CD1c-positive myeloid dendritic cell (primary cell): Measurements from ENCODE around the gene TRIM8.
A peak's percentile ranks its signal among the peaks of the same experiment; 100 is the strongest.

Source experiments
- DNase-seq: peaks from one replicate; pipeline ENCODE4 v3.0.0-alpha.2; 2016; ENCODE audit errors: extremely low spot score

Gene TRIM8

DNA sequence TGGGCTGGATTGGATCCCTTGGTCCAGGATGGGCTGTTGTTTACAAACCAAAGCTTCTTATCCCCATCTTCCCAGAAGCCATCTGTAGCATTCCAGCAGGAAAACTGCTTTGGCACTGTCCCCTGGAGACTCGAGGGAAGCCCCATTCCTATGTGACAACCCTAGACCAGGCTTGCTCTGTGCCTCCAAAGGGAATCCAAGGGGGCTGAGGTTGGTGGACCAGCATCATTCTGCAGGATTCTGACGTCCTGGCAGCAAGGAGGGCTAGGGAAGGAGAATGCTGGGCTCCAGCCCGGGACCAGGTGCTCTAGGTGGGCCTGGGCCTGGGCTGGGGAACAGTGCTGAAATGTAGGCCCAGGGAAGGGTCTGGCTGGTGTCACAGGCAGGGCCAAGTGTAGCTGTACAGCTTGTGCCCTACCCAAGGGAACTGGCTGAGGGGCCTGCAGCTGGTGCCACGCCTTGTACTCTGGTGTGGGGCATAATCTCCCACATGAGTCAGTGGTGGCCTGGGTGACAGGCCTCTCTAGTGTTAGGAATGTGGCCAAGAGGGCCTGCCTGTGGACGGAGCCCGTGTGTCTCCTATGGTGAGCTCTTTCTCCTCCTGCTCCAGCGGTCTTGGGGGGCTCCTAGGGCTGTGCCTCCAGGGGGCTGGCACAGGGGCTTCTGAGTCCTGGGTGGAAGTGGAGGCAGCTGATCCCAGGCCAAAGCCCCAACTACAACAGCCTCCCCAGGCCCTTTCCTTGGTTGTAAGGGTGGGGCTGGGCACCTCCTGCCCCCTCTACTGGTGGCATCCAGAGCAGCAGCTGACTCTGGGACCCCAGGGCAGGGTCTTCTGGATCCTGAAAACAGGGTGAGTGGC is 25.2 kb downstream of the TRIM8 start:
- DNase-seq: no peak

GRCh38 chr10:102670065-102670670 is 25.9 kb downstream of the TRIM8 start:
- no peak for DNase-seq

DNA sequence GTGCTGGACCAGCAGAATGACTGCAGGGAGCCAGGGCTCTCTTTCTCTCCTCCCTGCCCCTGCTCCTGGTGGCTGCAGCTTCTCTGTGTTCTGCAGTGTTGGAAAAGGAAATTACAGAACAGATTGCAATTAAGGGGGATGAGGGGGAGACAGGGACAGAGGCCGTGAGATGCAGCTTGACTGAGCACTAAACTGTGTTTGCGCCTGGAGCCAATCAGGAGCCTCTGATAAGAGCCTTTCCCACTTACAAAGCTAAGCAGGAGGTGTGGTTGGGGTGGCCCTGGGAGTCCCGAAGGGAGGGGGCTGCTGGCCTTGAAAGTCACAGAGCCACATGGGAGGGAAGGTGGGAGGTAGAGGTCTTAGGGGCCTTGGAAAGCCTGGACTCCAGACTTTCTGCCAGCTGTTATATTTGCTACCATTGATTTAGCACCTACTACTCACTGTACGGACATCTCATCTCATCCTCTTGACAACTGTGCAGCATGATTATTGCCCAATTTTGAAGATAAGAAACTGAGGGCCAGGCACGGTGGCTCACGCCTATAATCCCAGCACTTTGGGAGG is 26.7 kb downstream of the TRIM8 start:
- no peak for DNase-seq

- no peak for DNase-seq
Measured at GRCh38 chr10:102673236-102673818, 29.0 kb downstream of the TRIM8 start.

- DNase-seq: peak; percentile 86
Measured at GRCh38 chr10:102673819-102674511, 29.7 kb downstream of the TRIM8 start.

GRCh38 chr10:102674566-102674965 is 30.3 kb downstream of the TRIM8 start:
- DNase-seq: no peak

GRCh38 chr10:102675011-102675665 is 30.9 kb downstream of the TRIM8 start:
- no peak for DNase-seq

- DNase-seq: peak; percentile 81
Measured at GRCh38 chr10:102675666-102676533, 31.6 kb downstream of the TRIM8 start.

GRCh38 chr10:102676534-102677315 is 32.4 kb downstream of the TRIM8 start:
- no peak for DNase-seq

- DNase-seq: no peak
Measured at GRCh38 chr10:102677331-102678067, 33.2 kb downstream of the TRIM8 start.

- DNase-seq: no peak
Measured at GRCh38 chr10:102678068-102678400, 33.8 kb downstream of the TRIM8 start.

DNA sequence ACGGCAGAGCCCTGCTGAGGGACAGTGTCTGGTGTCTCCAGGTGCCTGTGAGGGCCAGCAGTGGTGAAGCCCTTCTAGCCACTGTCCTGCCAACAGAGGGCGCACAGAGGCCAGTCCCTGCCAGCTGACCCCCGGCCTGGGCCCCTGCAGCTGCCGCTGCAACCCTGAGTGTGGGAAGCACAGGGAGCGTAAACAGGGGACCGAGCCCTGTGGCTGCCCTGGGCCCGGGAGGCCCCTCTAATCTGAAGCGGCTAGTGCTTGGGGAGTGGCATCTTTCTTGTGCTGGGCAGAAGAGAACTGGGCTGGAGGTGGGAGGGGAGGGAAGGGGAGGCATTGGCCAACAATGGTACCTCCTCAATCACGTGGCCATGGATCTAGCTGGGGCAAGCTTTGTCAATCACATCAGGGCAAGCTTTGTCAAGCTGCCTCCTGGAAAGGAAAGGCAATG is 34.6 kb downstream of the TRIM8 start:
- DNase-seq: peak; percentile 63

- no peak for DNase-seq
Measured at GRCh38 chr10:102679596-102679995, 35.3 kb downstream of the TRIM8 start.

- no peak for DNase-seq
Measured at GRCh38 chr10:102681696-102682095, 37.4 kb downstream of the TRIM8 start.

DNA sequence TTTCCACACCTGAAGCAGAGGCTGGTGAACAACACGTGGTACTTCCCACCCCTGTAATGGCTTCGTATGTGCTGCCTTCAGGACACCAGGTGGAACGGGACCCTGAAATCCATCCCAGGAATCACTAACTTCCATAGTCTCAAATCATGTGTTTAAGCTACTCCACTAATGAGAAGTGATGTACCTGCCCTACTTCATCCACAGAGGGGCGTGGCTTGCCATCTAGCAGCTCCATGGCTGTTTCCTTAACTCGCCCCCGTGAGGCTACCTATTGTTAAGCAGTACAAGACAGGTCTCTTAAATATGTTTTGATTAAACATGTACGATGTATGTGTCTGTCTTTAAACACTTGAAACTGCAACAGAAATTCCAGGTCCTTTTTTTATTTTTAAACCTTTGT is 38.1 kb downstream of the TRIM8 start:
- DNase-seq: no peak

DNA sequence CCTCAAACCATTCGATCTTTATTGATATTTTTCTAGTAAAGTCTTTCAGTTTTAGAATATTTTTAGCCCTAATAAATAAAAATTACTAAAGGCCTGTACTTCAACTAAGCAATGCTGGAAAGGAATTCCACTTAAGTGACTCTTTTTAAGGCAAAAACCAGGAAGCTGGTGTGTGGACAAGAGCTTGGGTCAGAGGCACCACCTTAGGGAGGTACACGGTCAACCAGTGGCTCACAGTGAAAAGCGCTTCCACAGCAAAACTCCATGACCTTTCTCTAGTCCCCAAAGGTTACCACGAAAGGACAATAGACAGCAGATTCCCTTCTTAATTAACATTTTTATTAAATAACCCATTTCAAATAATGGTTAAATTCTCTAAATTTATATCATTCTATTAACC is 38.7 kb downstream of the TRIM8 start:
- DNase-seq: no peak

DNA sequence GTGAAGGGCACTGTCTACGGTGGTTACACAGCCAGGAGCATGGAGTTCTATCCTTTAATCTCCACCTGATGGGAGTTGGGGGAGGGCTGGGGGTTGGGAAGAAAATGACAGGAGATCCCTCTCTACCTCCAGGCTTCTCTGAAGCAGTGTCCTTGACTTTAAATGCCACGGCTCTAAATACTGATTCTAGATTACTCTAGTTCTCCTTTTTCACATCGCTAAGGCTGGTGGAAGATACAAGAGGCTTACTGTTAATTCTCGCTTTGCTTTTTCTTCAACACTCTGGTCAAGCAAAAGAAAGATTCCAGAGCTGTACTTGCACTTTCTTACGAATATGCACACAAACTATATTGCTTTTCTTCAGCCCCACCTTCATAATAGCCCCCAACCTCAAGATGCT is 39.5 kb downstream of the TRIM8 start:
- DNase-seq: no peak

- no peak for DNase-seq
Measured at GRCh38 chr10:102691285-102692066, 47.2 kb downstream of the TRIM8 start.
